WTC11 (cell line): ENCODE measurements around the gene ZBTB20.

Experiments
- ATF2 ChIP-seq: sonication (generic); formaldehyde crosslinking; IDR thresholded peaks from 2 replicates; pipeline ENCODE4 v1.8.1; 2022; ENCODE audit warnings: low read depth, missing genetic modification reagents, borderline replicate concordance
- ATF3 ChIP-seq: sonication (generic); formaldehyde crosslinking; conservative IDR thresholded peaks from 2 replicates; pipeline ENCODE4 v1.8.1; 2022; ENCODE audit warnings: mild to moderate bottlenecking, missing genetic modification reagents
- CTCF ChIP-seq: fragments of 200-600 bp; IDR thresholded peaks from 2 replicates; pipeline ENCODE4 v1.8.0; 2022; ENCODE audit warnings: antibody characterized with exemption
- ETV6 ChIP-seq: sonication (generic); formaldehyde crosslinking; IDR thresholded peaks from 2 replicates; pipeline ENCODE4 v1.8.1; 2022; ENCODE audit warnings: mild to moderate bottlenecking, missing genetic modification reagents
- GABPB1 ChIP-seq: sonication (generic); formaldehyde crosslinking; IDR thresholded peaks from 2 replicates; pipeline ENCODE4 v1.8.1; 2023; ENCODE audit warnings: mild to moderate bottlenecking, missing genetic modification reagents
- HMGXB4 ChIP-seq: sonication (generic); formaldehyde crosslinking; IDR thresholded peaks from 2 replicates; pipeline ENCODE4 v1.8.1; 2023; ENCODE audit warnings: mild to moderate bottlenecking, moderate library complexity, missing genetic modification reagents
- NFYB ChIP-seq: sonication (generic); formaldehyde crosslinking; conservative IDR thresholded peaks from 2 replicates; pipeline ENCODE4 v1.8.0; 2022; ENCODE audit warnings: low read depth, missing genetic modification reagents
- STAT6 ChIP-seq: sonication (generic); formaldehyde crosslinking; conservative IDR thresholded peaks from 2 replicates; pipeline ENCODE4 v1.8.1; 2023; ENCODE audit warnings: mild to moderate bottlenecking, low read depth, missing genetic modification reagents, moderate library complexity
- USF1 ChIP-seq: sonication (generic); formaldehyde crosslinking; IDR thresholded peaks from 2 replicates; pipeline ENCODE4 v1.8.0; 2022; ENCODE audit warnings: mild to moderate bottlenecking, missing genetic modification reagents
- ZMAT4 ChIP-seq: fragments of 250-450 bp; sonication (Bioruptor Pico); IDR thresholded peaks from 2 replicates; pipeline ENCODE4 v1.9.0; 2021; ENCODE audit warnings: mild to moderate bottlenecking
- ZNF121 ChIP-seq: sonication (generic); formaldehyde crosslinking; IDR thresholded peaks from 2 replicates; pipeline ENCODE4 v1.8.0; 2023; ENCODE audit warnings: missing genetic modification reagents
- ZNF138 ChIP-seq: sonication (generic); formaldehyde crosslinking; conservative IDR thresholded peaks from 2 replicates; pipeline ENCODE4 v1.8.1; 2022; ENCODE audit warnings: mild to moderate bottlenecking, moderate library complexity, missing genetic modification reagents
- ZNF232 ChIP-seq: sonication (generic); formaldehyde crosslinking; IDR thresholded peaks from 2 replicates; pipeline ENCODE4 v1.8.0; 2022; ENCODE audit warnings: mild to moderate bottlenecking, missing genetic modification reagents
- ZNF416 ChIP-seq: fragments of 250-450 bp; sonication (Bioruptor Pico); IDR thresholded peaks from 2 replicates; pipeline ENCODE4 v1.9.0; 2021; ENCODE audit warnings: mild to moderate bottlenecking, inconsistent platforms

GRCh38 chr3:114427285-114428043 lies 719.6 kb downstream of the ZBTB20 start:
- TF ChIP-seq CTCF (no peak), ZNF232 (no peak), ZMAT4 (CRISPR knock-in tag) (no peak), ZNF138 (CRISPR knock-in tag) (no peak), STAT6 (no peak), ETV6 (no peak), ATF3 (no peak), USF1 (CRISPR knock-in tag) (no peak), GABPB1 (no peak), ATF2 (CRISPR knock-in tag) (no peak), HMGXB4 (CRISPR knock-in tag) (no peak), ZNF121 (CRISPR knock-in tag) (no peak), NFYB (no peak), ZNF416 (CRISPR knock-in tag) (no peak)
